PFSK-1 (cell line): ENCODE results near the gene ZNF746.

ENCODE experiments used
- FOXP2 ChIP-seq: optimal IDR thresholded peaks from 2 replicates; pipeline ENCODE3; 2011; ENCODE audit warnings: borderline replicate concordance, control low read depth, inconsistent platforms; ENCODE audit not compliant: insufficient read depth; ENCODE audit errors: extremely low read length, extremely low read depth
- POLR2AphosphoS5 ChIP-seq: IDR thresholded peaks from 2 replicates; pipeline ENCODE4 v1.6.1; 2012; ENCODE audit warnings: low read depth, mild to moderate bottlenecking, control low read depth, low read length, moderate library complexity
- SIN3A ChIP-seq: IDR thresholded peaks from 2 replicates; pipeline ENCODE4 v1.6.1; 2012; ENCODE audit warnings: mild to moderate bottlenecking, low read length, moderate library complexity, borderline replicate concordance; ENCODE audit not compliant: insufficient read depth
- TAF1 ChIP-seq: IDR thresholded peaks from 2 replicates; pipeline ENCODE4 v1.6.1; 2012; ENCODE audit warnings: low read length, control low read depth, borderline replicate concordance; ENCODE audit not compliant: insufficient read depth
- TF ChIP-seq, protein P1 (sequence below), 2 experiments: IDR thresholded peaks; 2 replicates each; pipeline versions ENCODE4 v1.6.1 to v1.8.0; 2011 to 2012; ENCODE audit warnings: low read depth in 2 of 2, low read length in 2 of 2, control low read depth in 1 of 2, inconsistent platforms in 1 of 2, mild to moderate bottlenecking in 1 of 2, moderate library complexity in 1 of 2; ENCODE audit not compliant: insufficient read depth in 1 of 2

The ZNF746 gene

GRCh38 chr7:149477494-149478443 is 19.8 kb downstream of the ZNF746 start:
- TF ChIP-seq TAF1 (no peak), SIN3A (no peak), POLR2AphosphoS5 (no peak)

DNA sequence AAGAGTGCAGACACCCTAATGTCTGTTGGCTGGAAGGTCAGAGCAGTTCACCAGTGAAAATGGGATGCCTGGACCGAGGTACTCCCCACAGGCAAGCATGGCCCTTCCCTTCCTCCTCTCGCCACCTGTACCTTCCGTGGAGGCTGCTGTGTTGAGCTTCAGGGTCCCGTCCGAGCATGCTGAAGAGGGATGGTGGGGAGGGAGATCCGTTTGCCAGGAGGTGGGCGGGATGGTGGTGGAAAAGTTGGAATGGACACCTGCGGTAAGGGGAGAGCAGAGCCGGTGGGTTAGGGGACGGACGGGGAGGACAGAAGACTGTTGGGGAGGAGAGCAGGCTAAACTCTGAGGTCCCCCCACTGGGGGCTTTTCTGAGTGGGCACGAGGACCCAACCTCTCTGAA is 20.8 kb downstream of the ZNF746 start:
- TF ChIP-seq FOXP2: no peak
- no peak for TF ChIP-seq POLR2AphosphoS5
- no peak for TF ChIP-seq TAF1
- TF ChIP-seq SIN3A: no peak

- TF ChIP-seq POLR2AphosphoS5 (no peak), FOXP2 (no peak), TAF1 (no peak), SIN3A (no peak)
- TF ChIP-seq, protein P1, sequence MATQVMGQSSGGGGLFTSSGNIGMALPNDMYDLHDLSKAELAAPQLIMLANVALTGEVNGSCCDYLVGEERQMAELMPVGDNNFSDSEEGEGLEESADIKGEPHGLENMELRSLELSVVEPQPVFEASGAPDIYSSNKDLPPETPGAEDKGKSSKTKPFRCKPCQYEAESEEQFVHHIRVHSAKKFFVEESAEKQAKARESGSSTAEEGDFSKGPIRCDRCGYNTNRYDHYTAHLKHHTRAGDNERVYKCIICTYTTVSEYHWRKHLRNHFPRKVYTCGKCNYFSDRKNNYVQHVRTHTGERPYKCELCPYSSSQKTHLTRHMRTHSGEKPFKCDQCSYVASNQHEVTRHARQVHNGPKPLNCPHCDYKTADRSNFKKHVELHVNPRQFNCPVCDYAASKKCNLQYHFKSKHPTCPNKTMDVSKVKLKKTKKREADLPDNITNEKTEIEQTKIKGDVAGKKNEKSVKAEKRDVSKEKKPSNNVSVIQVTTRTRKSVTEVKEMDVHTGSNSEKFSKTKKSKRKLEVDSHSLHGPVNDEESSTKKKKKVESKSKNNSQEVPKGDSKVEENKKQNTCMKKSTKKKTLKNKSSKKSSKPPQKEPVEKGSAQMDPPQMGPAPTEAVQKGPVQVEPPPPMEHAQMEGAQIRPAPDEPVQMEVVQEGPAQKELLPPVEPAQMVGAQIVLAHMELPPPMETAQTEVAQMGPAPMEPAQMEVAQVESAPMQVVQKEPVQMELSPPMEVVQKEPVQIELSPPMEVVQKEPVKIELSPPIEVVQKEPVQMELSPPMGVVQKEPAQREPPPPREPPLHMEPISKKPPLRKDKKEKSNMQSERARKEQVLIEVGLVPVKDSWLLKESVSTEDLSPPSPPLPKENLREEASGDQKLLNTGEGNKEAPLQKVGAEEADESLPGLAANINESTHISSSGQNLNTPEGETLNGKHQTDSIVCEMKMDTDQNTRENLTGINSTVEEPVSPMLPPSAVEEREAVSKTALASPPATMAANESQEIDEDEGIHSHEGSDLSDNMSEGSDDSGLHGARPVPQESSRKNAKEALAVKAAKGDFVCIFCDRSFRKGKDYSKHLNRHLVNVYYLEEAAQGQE (IDR thresholded peaks at IDR 0.05; ENCODE audit: insufficient read depth in 1 of 2, low read depth in 2 of 2, low read length in 2 of 2): no peak
Measured at GRCh38 chr7:149475121-149476045, 22.2 kb downstream of the ZNF746 start.

DNA sequence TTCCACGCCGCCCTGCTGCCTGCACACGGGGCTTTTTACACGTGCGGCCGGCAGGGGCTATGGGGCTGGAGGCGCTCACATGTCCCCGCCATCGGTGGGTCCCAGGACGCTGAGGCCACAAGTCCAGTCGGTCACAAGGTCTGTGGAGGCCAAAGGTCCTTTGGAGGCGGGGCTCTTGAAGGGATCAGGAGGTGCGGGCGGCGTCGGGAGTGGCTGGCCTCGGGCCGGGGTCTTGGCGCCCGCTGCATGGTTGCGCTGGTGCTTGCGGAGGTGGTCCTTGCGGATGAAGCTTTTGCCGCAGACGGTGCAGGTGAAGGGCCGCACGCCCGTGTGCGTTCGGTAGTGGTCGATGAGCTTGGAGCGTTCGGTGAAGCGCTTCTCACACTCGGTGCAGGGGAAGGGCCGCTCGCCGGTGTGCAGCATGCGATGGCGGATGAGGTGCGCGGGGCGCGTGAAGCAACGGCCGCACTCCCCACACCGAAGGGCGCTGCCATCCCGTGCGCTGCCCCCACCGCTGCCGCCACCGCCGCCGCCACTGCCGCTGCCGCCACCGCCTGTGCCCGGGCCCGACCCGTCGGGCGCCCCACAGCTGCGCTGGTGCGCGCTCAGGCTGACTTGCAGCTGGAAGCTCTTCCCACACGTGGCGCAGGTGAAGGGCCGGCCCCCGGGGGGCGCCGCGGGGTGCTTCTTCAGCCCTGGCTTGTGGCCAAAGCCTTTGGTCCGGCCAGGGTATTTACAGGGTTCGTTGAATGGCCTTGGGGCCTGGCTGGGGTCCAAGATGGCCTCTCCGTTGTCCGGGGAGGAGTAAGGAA is 23.1 kb downstream of the ZNF746 start:
- TF ChIP-seq SIN3A (no peak), FOXP2 (no peak)

DNA sequence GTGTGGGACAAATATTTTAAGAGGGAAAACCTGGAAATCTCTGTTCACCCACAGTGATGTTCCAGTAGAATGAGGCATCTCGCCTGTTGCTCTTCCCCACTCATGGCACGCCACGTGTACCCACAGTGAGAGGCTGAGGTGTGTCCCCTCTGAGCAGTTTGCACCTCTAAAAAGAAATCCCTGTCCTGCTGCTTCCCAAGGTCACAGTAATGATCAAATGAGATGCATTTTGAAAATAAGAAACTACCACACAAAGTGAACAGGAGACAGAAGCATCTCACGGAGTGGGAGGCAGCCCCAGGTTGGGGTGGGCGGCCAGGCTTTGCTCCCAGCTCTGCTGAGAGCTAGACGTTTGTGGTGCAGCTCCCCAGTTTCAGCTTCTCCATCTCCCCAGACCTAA is 24.4 kb downstream of the ZNF746 start:
- TF ChIP-seq SIN3A: no peak
- no peak for TF ChIP-seq POLR2AphosphoS5
- no peak for TF ChIP-seq TAF1
- TF ChIP-seq FOXP2: no peak
- TF ChIP-seq, protein P1 (IDR thresholded peaks at IDR 0.05; ENCODE audit: insufficient read depth in 1 of 2, low read depth in 2 of 2, low read length in 2 of 2): no peak

- no peak; the same call in 1 of the 2 replicates for TF ChIP-seq POLR2AphosphoS5
- no peak for TF ChIP-seq FOXP2
- TF ChIP-seq, protein P1 (IDR thresholded peaks at IDR 0.05; ENCODE audit: insufficient read depth in 1 of 2, low read depth in 2 of 2, low read length in 2 of 2): no peak
- TF ChIP-seq TAF1: no peak
- TF ChIP-seq SIN3A: no peak
Measured at GRCh38 chr7:149471289-149471953, 26.2 kb downstream of the ZNF746 start.
